ENCODE measurements around the gene DIAPH2. TPM values are rescaled to one million over a fixed set of nuclear protein-coding genes. Genes with fewer than 3 reads are reported as not detected.

DIAPH2 gene
- total RNA-seq, 2 donors from 2014 or later: 7.1 to 9.0 TPM

DNA sequence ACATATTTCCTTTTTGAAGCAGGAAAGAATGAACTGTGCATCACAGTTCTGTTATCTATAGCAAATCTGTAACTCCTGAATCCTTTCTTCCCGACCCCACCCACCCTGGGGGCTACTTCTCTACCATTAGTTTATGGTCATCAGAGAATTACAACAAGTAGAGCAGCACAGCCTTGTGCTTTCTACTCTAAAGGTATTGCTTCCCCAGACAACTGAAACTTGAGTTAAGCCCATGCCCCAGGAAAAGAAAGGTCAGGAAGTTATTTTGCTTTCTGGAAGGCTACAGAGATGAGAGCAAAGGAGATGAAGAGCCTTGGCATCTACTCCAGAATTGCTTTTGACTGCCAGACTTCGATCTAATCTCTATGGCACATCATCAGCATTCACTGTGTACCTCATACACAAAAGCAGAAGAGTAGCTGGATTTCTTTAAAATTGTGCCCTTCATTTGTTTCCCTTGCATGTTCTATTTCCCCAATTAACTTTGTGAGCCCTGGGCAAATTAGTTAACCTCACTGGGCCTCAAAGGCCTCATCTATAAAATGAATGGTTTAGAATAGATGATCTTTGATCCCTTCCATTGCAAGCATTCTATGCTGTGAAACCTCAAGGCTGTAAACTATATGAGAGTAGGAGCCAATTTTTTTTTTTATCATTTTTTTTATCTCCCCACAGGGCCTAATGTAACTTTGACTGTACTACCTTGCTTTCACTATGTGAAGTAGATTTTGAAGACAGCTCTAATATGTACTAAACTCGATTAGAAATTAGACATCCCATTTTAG is 794.7 kb downstream of the DIAPH2 start:
- Mint-ChIP-seq H3K27me3 (no peaks in the 10 kb centered on the region), H3K36me3 (ENCODE audit: low read depth) (no peaks in the 10 kb centered on the region), H3K4me1 (no peaks in the 10 kb centered on the region)

DNA sequence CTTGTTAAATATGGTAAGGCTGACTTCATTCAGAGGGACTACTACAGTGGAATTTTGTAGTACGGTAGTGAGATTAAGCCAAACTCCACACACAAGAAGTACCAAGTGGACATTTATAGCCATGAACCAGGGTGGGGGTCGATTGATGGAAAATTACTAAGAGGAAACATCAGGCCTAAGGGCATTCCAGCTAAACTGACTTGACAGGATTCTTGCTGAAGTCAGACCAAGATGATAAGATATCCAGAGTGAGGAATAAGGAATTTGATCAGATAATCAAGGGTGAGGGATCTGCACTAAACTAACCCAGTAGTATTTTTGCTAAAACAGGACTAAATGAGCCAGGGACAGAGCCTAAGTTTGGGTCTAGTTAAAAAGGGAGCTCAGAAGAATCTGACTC is 796.6 kb downstream of the DIAPH2 start:
- no peak for ATAC-seq (replicated peaks)
- Mint-ChIP-seq H3K9me3 (no peaks in the 10 kb centered on the region), H3K27me3 (no peaks in the 10 kb centered on the region), H3K27ac (no peak overlapping the region), H3K4me1 (no peaks in the 10 kb centered on the region), H3K4me3 (no peak overlapping the region), H3K36me3 (ENCODE audit: low read depth) (no peaks in the 10 kb centered on the region)

More for the DNA sequence above, 794.7 kb downstream of the DIAPH2 start:
- Mint-ChIP-seq H3K27ac (no peak overlapping the region), H3K9me3 (no peaks in the 10 kb centered on the region), H3K4me3 (no peak overlapping the region)
- no peak for ATAC-seq (replicated peaks)

GRCh38 chrX:97482666-97483300 is 798.1 kb downstream of the DIAPH2 start:
- Mint-ChIP-seq H3K27ac (no peak overlapping the region), H3K4me3 (no peak overlapping the region), H3K9me3 (no peaks in the 10 kb centered on the region), H3K4me1 (no peaks in the 10 kb centered on the region), H3K27me3 (no peaks in the 10 kb centered on the region), H3K36me3 (ENCODE audit: low read depth) (no peaks in the 10 kb centered on the region)
- no peak for ATAC-seq (replicated peaks)

DNA sequence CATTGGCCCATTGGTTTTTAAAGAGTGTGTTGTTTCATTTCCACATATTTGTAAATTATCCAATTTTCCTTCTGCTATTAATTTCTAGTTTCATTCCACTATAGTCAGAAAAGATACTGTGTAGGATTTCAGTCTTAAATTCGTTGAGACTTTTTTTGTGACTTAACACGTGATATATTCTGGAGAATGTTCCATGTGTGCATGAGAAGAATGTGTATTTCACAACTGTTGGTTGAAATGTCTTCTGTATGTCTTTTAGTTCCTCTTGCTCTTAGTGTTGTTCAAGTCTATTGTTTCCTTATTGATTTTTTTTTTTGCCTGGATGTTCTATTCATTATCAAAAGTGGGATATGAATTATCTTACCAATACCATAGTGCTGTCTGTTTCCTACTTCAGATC is 806.0 kb downstream of the DIAPH2 start:
- Mint-ChIP-seq H3K4me3 (no peak overlapping the region), H3K27me3 (no peaks in the 10 kb centered on the region), H3K36me3 (ENCODE audit: low read depth) (no peaks in the 10 kb centered on the region)

DNA sequence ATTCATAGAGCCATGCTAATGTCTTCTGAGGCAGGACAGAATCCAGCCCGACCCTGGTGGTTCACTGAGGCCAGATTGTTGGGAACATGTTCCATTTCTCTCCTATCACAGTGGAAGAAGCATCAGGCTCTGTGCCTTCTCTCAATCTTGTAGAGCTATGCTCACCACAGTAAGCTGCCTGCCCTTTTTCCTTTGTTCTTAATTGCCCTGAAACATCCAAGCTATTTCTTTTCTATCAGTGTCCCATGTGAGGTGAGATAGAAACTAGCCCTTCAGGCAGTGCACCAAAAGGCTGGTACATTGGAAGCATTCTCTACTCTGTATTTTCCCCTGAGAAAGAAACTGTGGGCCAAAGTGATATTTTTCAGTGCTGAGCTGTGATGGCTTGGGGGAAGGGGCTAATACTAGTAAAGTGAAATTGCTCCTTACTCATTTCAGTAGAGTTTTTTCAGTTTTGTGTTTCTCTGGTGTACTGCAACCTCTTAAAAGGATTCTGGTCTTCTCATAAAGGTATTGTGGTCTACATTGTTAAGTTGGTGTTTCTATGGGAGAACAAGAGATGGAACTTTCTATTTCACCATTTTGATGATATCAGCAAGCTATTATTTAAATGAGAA is 810.2 kb downstream of the DIAPH2 start:
- Mint-ChIP-seq H3K27me3 (no peaks in the 10 kb centered on the region), H3K4me1 (no peaks in the 10 kb centered on the region), H3K27ac (no peak overlapping the region), H3K4me3 (no peak overlapping the region), H3K9me3 (no peaks in the 10 kb centered on the region), H3K36me3 (ENCODE audit: low read depth) (no peaks in the 10 kb centered on the region)
- ATAC-seq (replicated peaks): peak; percentile 74

More for the DNA sequence above, 806.0 kb downstream of the DIAPH2 start:
- Mint-ChIP-seq H3K27ac (no peak overlapping the region), H3K9me3 (no peaks in the 10 kb centered on the region), H3K4me1 (no peaks in the 10 kb centered on the region)
- no peak for ATAC-seq (replicated peaks)

DNA sequence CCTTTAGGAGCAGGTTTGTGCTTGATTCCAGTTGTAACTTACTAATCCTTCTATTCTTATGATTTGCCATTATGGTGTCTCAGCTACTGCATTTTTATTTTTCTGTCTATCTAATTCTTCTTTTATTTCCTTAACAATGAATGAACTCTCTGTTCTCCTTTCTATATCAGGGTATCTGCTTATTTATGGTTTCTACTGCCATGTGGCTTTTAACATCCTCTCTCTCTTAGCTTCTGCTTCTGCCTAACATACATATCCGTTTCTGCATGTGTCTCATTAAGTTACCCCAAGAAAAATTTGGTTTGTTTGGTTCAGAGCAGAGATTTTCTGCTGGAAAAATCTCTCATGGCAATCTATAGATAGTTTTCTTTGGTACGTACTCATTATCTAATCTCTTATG is 813.5 kb downstream of the DIAPH2 start:
- H3K4me3 Mint-ChIP-seq: no peak overlapping the region
- no peaks in the 10 kb centered on the region for H3K27me3 Mint-ChIP-seq
- H3K27ac Mint-ChIP-seq: no peak overlapping the region
- H3K36me3 Mint-ChIP-seq (ENCODE audit: low read depth): no peaks in the 10 kb centered on the region
- no peak for ATAC-seq (replicated peaks)
- H3K9me3 Mint-ChIP-seq: no peaks in the 10 kb centered on the region
- H3K4me1 Mint-ChIP-seq: no peaks in the 10 kb centered on the region

DNA sequence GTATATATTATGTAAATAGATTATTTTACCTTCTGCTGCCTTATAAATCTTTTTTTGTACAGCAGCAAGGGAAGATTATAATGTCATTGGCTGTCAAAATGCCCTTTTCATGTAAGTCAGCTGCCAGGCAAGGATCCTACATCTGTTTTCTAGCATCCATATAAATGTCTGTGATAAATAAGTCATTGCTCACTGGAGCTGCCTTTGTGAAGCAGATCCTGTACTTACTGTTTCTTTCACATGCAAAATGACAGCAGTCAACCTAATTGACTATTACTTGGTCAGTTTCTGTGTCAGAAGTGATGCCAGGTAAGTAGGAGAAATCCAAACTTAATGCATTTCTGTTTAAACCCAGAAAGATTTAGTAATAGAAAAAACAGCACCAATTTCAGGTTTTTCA is 819.8 kb downstream of the DIAPH2 start:
- Mint-ChIP-seq H3K27ac (no peak overlapping the region), H3K4me3 (no peak overlapping the region), H3K4me1 (no peaks in the 10 kb centered on the region), H3K9me3 (no peaks in the 10 kb centered on the region), H3K27me3 (no peaks in the 10 kb centered on the region), H3K36me3 (ENCODE audit: low read depth) (no peaks in the 10 kb centered on the region)
- no peak for ATAC-seq (replicated peaks)

GRCh38 chrX:97517763-97518162 is 833.1 kb downstream of the DIAPH2 start:
- Mint-ChIP-seq H3K4me1 (no peaks in the 10 kb centered on the region), H3K27me3 (no peaks in the 10 kb centered on the region), H3K9me3 (no peaks in the 10 kb centered on the region), H3K4me3 (no peak overlapping the region), H3K36me3 (ENCODE audit: low read depth) (no peaks in the 10 kb centered on the region), H3K27ac (no peak overlapping the region)
- ATAC-seq (replicated peaks): no peak

DNA sequence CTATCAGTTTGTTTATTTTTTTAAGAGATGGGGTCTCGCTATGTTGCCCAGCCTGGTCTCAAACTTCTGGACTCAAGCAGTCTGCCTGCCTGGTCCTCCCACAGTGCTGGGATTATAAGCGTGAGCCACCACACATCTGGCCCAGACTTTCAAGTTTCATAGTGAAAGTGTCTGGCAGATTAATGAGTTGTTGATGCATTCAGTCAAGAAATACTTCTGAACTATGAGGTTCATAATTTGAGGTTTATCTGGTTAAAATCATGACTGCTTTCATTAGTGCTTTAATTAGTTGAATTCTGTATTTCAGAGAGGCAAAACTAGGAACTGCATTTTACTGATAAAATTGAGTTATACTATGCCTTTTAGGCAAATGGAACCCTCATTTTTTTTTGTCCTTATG is 837.7 kb downstream of the DIAPH2 start:
- H3K27ac Mint-ChIP-seq: no peak overlapping the region
- no peak for ATAC-seq (replicated peaks)
- no peak overlapping the region for H3K4me3 Mint-ChIP-seq
- peaks cover 6% of the 10 kb centered on the region for H3K36me3 Mint-ChIP-seq (ENCODE audit: low read depth)
- H3K4me1 Mint-ChIP-seq: no peaks in the 10 kb centered on the region
- H3K27me3 Mint-ChIP-seq: no peaks in the 10 kb centered on the region
- peaks cover 13% of the 10 kb centered on the region for H3K9me3 Mint-ChIP-seq

- Mint-ChIP-seq H3K9me3 (peaks cover 18% of the 10 kb centered on the region), H3K27me3 (no peaks in the 10 kb centered on the region), H3K27ac (no peak overlapping the region), H3K4me3 (no peak overlapping the region), H3K4me1 (no peaks in the 10 kb centered on the region), H3K36me3 (ENCODE audit: low read depth) (peaks cover 6% of the 10 kb centered on the region)
- ATAC-seq (replicated peaks): no peak
Measured at GRCh38 chrX:97524340-97524739, 839.7 kb downstream of the DIAPH2 start.

- H3K4me3 Mint-ChIP-seq: no peak overlapping the region
- H3K9me3 Mint-ChIP-seq: peaks cover 24% of the 10 kb centered on the region
- no peaks in the 10 kb centered on the region for H3K4me1 Mint-ChIP-seq
- no peak overlapping the region for H3K27ac Mint-ChIP-seq
- peaks cover 6% of the 10 kb centered on the region for H3K36me3 Mint-ChIP-seq (ENCODE audit: low read depth)
- no peak for ATAC-seq (replicated peaks)
- H3K27me3 Mint-ChIP-seq: no peaks in the 10 kb centered on the region
Measured at GRCh38 chrX:97524997-97525396, 840.4 kb downstream of the DIAPH2 start.

DNA sequence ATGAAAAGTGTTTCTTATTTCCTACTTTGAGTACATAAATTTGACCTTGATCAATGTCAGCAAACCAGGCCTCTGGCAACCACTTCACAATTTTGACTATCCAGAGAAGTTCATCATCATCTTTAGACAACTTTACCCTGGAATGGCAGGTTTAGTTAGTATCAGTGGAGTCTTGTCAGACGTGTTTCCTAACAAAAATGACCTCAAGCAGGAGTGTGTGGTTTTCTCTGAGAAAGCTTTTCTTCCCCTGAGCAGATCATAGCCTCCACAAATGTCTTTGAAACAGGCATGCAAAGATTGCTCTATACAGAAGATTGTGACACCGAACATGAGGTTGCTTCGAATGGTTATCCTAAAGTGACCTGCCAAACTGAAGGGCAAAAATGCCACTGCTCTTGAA is 841.3 kb downstream of the DIAPH2 start:
- Mint-ChIP-seq H3K27me3 (no peaks in the 10 kb centered on the region), H3K36me3 (ENCODE audit: low read depth) (peaks cover 6% of the 10 kb centered on the region), H3K9me3 (peaks cover 24% of the 10 kb centered on the region), H3K27ac (no peak overlapping the region), H3K4me3 (no peak overlapping the region), H3K4me1 (no peaks in the 10 kb centered on the region)
- ATAC-seq (replicated peaks): no peak

DNA sequence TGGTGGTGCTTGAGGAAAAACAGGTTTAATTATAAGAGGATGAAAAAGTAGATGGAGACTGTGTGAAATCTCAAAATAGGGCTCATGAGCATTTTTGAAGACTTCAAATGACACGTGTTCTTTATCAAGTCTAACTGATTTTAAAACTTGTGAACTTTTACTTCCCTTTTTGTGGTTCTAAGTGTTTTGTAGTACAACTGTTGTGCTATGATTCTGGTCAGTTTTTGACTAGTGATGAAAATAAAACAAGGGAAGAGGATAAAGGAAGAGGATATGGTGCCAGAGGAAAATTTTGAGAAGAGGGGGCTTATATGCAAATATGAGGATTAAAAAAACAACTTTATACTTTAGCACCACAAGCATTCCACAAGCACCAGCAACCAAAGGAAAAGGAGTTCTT is 843.1 kb downstream of the DIAPH2 start:
- H3K27ac Mint-ChIP-seq: no peak overlapping the region
- H3K4me3 Mint-ChIP-seq: no peak overlapping the region
- peaks cover 6% of the 10 kb centered on the region for H3K36me3 Mint-ChIP-seq (ENCODE audit: low read depth)
- peaks cover 24% of the 10 kb centered on the region for H3K9me3 Mint-ChIP-seq
- no peaks in the 10 kb centered on the region for H3K27me3 Mint-ChIP-seq
- H3K4me1 Mint-ChIP-seq: no peaks in the 10 kb centered on the region
- no peak for ATAC-seq (replicated peaks)

DNA sequence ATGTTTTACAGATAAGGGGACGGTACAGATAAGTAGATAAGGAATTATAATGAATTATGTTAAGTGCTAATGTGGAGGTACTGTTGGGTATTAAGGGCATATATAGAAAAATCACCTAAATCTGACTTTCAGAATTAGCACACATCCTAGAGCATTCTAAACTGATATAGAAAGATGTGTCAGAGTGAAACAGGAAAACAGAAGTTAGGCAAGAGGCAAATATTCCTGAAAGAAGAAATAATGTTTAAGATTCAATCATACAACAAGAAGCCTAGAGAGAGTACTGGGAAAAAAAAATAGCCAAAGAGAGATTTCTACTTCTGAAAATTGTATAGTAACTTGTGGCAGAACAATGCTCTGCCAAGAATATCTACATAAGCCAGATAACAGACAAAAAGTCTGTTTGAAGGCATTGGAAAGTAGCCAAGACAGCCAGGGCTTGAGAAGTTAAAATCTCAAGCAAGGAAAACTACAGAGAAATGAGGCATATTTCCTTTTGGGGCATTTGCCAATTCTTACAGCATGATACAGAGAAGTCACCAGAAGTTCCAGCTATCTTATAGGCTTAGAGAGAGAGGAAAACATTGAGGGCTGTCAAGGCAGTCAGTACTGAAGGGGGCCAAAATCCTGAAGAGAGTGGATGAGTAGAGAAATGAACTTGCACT is 845.0 kb downstream of the DIAPH2 start:
- Mint-ChIP-seq H3K4me3 (no peak overlapping the region), H3K9me3 (peaks cover 23% of the 10 kb centered on the region), H3K27me3 (no peaks in the 10 kb centered on the region)

More for the DNA sequence above, 845.0 kb downstream of the DIAPH2 start:
- no peak overlapping the region for H3K27ac Mint-ChIP-seq
- peaks cover 6% of the 10 kb centered on the region for H3K36me3 Mint-ChIP-seq (ENCODE audit: low read depth)
- no peak for ATAC-seq (replicated peaks)
- H3K4me1 Mint-ChIP-seq: no peaks in the 10 kb centered on the region

Data from activated T-helper 17 cell treated with anti-CD3 and anti-CD28 coated beads, Interleukin-2, amount 50 U/mL, for 72 hours (primary cell).